DOHH2 (cell line): ENCODE data around the gene RUFY4.

Source experiments
- H3F3A ChIP-seq: fragments of 200-600 bp; sonication (generic), shearing (Covaris generic); 2 replicates; pipeline ENCODE4 v1.6.0; 2016; ENCODE audit warnings: antibody characterized with exemption, mild to moderate bottlenecking; ENCODE audit not compliant: control insufficient read depth, insufficient read depth
- H3K27ac ChIP-seq: fragments of 200-600 bp; sonication (generic); 2 replicates; pipeline ENCODE4 v1.5.1; 2014; ENCODE audit warnings: low read depth, mild to moderate bottlenecking, low read length, moderate library complexity
- H3K27me3 ChIP-seq: fragments of 200-600 bp; sonication (generic); 2 replicates; pipeline ENCODE4 v1.6.1; 2014; ENCODE audit warnings: mild to moderate bottlenecking, low read length, mixed read lengths; ENCODE audit not compliant: control insufficient read depth
- H3K36me3 ChIP-seq: fragments of 200-600 bp; sonication (generic); 2 replicates; pipeline ENCODE4 v1.6.1; 2014; ENCODE audit warnings: mild to moderate bottlenecking, low read length, moderate library complexity, mixed read lengths; ENCODE audit not compliant: control insufficient read depth
- H3K4me1 ChIP-seq: fragments of 200-600 bp; sonication (generic); 2 replicates; pipeline ENCODE4 v1.6.1; 2014; ENCODE audit warnings: mild to moderate bottlenecking, low read length, mixed read lengths; ENCODE audit not compliant: control insufficient read depth
- H3K4me2 ChIP-seq: fragments of 200-600 bp; sonication (generic); 2 replicates; pipeline ENCODE4 v1.6.0; 2014; ENCODE audit warnings: mild to moderate bottlenecking, low read length, moderate library complexity
- H3K4me3 ChIP-seq: fragments of 200-600 bp; sonication (generic); 2 replicates; pipeline ENCODE4 v1.5.1; 2014; ENCODE audit warnings: mild to moderate bottlenecking, low read length, mixed read lengths
- H3K79me2 ChIP-seq: fragments of 200-600 bp; sonication (generic); 2 replicates; pipeline ENCODE4 v1.6.1; 2014; ENCODE audit warnings: mild to moderate bottlenecking, low read length, mixed read lengths; ENCODE audit not compliant: control insufficient read depth
- H3K9me2 ChIP-seq: fragments of 200-600 bp; sonication (generic); replicated peaks from 2 replicates; pipeline ENCODE4 v1.6.1; 2014; ENCODE audit warnings: mild to moderate bottlenecking, low read length, mixed read lengths; ENCODE audit not compliant: control insufficient read depth
- H3K9me3 ChIP-seq: fragments of 200-600 bp; sonication (generic); 2 replicates; pipeline ENCODE4 v1.6.1; 2014; ENCODE audit warnings: antibody characterized with exemption, low read length, mixed read lengths; ENCODE audit not compliant: control insufficient read depth, insufficient read depth
- H4K20me1 ChIP-seq: fragments of 200-600 bp; sonication (generic); 2 replicates; pipeline ENCODE4 v1.6.0; 2014; ENCODE audit warnings: low read depth, mild to moderate bottlenecking, antibody characterized with exemption, low read length, moderate library complexity; ENCODE audit not compliant: control insufficient read depth, insufficient read depth
- EZH2phosphoT487 ChIP-seq: fragments of 200-600 bp; sonication (generic); IDR thresholded peaks from 2 replicates; pipeline ENCODE4 v1.6.1; 2017; ENCODE audit warnings: borderline replicate concordance, mild to moderate bottlenecking, antibody characterized with exemption, low read length, moderate library complexity, mixed read lengths
- TF ChIP-seq, protein P1 (sequence below): fragments of 200-600 bp; sonication (generic); IDR thresholded peaks from one replicate; pipeline ENCODE4 v1.5.1; 2014; ENCODE audit warnings: antibody characterized with exemption, mild to moderate bottlenecking, low read depth, low read length; ENCODE audit not compliant: poor library complexity, severe bottlenecking

The RUFY4 gene

GRCh38 chr2:218036371-218036770, 32.7 kb upstream of the RUFY4 start:
- no peaks in the 10 kb centered on the region for H3K9me3 ChIP-seq

GRCh38 chr2:218039171-218039570, 29.9 kb upstream of the RUFY4 start:
- H3K9me3 ChIP-seq, result no peaks in the 10 kb centered on the region
- H3K27ac ChIP-seq, result no peak overlapping the region
- H3K9me2 ChIP-seq, result no peaks in the 10 kb centered on the region
- no peak overlapping the region for H3K4me3 ChIP-seq
- H3K79me2 ChIP-seq, result no peaks in the 10 kb centered on the region
- H3K4me2 ChIP-seq, result no peak overlapping the region
- no peaks in the 10 kb centered on the region for H3K36me3 ChIP-seq
- peaks cover 21% of the 10 kb centered on the region for H3K27me3 ChIP-seq
- no peak for TF ChIP-seq EZH2phosphoT487
- TF ChIP-seq, protein P1, sequence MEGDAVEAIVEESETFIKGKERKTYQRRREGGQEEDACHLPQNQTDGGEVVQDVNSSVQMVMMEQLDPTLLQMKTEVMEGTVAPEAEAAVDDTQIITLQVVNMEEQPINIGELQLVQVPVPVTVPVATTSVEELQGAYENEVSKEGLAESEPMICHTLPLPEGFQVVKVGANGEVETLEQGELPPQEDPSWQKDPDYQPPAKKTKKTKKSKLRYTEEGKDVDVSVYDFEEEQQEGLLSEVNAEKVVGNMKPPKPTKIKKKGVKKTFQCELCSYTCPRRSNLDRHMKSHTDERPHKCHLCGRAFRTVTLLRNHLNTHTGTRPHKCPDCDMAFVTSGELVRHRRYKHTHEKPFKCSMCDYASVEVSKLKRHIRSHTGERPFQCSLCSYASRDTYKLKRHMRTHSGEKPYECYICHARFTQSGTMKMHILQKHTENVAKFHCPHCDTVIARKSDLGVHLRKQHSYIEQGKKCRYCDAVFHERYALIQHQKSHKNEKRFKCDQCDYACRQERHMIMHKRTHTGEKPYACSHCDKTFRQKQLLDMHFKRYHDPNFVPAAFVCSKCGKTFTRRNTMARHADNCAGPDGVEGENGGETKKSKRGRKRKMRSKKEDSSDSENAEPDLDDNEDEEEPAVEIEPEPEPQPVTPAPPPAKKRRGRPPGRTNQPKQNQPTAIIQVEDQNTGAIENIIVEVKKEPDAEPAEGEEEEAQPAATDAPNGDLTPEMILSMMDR, result no peak
- H3F3A ChIP-seq, result no peaks in the 10 kb centered on the region
- peaks cover 3% of the 10 kb centered on the region for H3K4me1 ChIP-seq
- no peaks in the 10 kb centered on the region for H4K20me1 ChIP-seq

More at GRCh38 chr2:218036371-218036770, 32.7 kb upstream of the RUFY4 start:
- Histone ChIP-seq H4K20me1 (no peaks in the 10 kb centered on the region), H3K27me3 (peaks cover 12% of the 10 kb centered on the region), H3K9me2 (no peaks in the 10 kb centered on the region), H3K4me1 (peaks cover 3% of the 10 kb centered on the region), H3K79me2 (no peaks in the 10 kb centered on the region), H3K27ac (no peak overlapping the region), H3K4me2 (no peak overlapping the region), H3F3A (no peaks in the 10 kb centered on the region), H3K4me3 (no peak overlapping the region), H3K36me3 (no peaks in the 10 kb centered on the region)
- TF ChIP-seq EZH2phosphoT487, result no peak
- TF ChIP-seq, protein P1, result peak; percentile 16

DNA sequence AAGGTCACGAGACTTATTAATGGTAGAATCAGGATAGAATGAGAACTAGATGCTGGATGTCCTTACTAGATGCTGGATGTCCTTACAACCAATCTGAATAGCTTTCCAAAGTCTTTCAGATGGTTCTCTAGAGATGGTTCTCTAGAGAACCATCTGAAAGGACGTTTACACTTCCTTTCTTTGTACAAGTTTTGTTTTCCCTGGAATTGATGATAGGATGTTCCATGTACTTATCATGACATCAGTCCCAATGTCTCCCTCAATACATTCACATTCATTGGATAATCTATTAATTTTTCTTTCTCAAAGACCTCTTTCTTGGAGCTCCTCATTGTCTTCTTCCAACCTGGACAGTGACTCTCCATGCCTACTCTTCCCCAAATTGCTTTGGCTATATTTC, 28.2 kb upstream of the RUFY4 start:
- no peaks in the 10 kb centered on the region for H3K79me2 ChIP-seq
- peaks cover 21% of the 10 kb centered on the region for H3K27me3 ChIP-seq
- TF ChIP-seq EZH2phosphoT487, result no peak
- TF ChIP-seq, protein P1, result no peak
- no peaks in the 10 kb centered on the region for H4K20me1 ChIP-seq
- H3F3A ChIP-seq, result no peaks in the 10 kb centered on the region
- no peak overlapping the region for H3K4me3 ChIP-seq
- no peak overlapping the region for H3K27ac ChIP-seq
- peaks cover under 1% of the 10 kb centered on the region for H3K4me1 ChIP-seq
- H3K9me2 ChIP-seq, result no peaks in the 10 kb centered on the region
- H3K36me3 ChIP-seq, result no peaks in the 10 kb centered on the region
- no peaks in the 10 kb centered on the region for H3K9me3 ChIP-seq
- H3K4me2 ChIP-seq, result no peak overlapping the region
